ENCODE data around the gene TNFRSF21. TPM values are rescaled to one million over a fixed set of nuclear protein-coding genes. Genes with fewer than 3 reads are reported as not detected.

Gene TNFRSF21
- total RNA-seq, 2 donors from 2014 or later, result 0.07 to 0.31 TPM

DNA sequence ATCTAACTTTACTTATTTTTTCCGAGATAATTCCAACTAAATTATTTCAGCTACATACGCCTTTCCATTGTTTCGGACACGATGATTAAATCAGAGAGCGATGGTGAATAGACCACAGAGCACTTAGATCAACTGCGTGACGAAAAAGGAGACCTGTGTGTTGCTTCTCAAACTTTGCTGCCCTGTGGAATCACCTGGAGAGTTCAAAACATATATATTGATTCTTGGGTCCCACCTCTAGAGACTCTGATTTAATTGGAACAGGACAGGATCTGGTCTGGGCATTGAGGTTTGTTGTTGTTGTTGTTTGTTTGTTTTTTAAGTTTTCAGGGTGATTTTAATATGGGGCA, 401 bp upstream of the TNFRSF21 start:
- peak overlapping the region; percentile 4 for H3K4me3 Mint-ChIP-seq
- H3K36me3 Mint-ChIP-seq, result no peaks in the 10 kb centered on the region
- peaks cover 24 to 31% of the 10 kb centered on the region in 2 donors for H3K27me3 Mint-ChIP-seq
- H3K9me3 Mint-ChIP-seq, result no peaks in the 10 kb centered on the region
- DNase-seq (ENCODE audit: low spot score) (no peak), ATAC-seq (no peak)
- H3K4me1 Mint-ChIP-seq (ENCODE audit: low read depth in 2 of 2), result peaks cover 0 to 3% of the 10 kb centered on the region in 2 donors
- no peak overlapping the region for H3K27ac Mint-ChIP-seq

DNA sequence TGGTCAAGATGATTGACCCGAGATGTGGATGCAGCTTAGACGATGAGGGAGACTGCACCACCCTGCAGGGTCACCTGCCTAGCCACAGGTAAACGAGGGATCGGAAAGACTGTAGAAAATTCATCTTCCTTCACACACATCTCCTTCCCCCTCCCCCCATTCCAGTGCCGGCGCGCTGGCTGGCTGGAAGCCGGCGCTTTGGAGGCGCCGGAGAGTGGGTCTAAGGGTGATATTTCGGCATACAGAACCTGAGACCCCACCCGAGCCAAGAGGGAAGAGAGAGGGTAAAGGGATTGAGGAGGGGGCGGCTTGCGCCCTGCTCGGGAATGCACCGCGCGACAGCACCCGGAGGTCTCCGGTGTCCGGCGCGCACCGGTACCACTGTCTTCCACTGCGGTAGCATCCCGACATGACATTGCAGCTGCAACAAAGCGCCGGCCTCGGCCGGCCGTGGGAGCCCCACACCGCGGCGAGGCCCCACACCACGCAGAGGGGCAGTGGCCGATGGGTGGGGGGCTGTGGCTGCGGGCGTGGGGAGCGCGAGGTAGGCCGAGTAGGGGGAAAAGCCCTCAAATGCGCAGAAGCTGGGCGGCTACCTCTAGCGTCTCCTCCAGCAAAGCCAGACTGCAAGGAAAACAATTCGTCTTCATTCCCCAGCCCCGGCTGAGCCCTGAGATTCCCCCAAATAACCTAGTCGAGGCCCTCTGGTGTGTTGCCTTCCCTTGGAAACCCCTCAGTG, 984 bp downstream of the TNFRSF21 start:
- Mint-ChIP-seq H3K27ac (no peak overlapping the region), H3K4me3 (peak overlapping the region; percentile 25), H3K36me3 (no peaks in the 10 kb centered on the region), H3K9me3 (no peaks in the 10 kb centered on the region), H3K27me3 (peaks cover 20 to 33% of the 10 kb centered on the region in 2 donors), H3K4me1 (ENCODE audit: low read depth in 2 of 2) (peaks cover 0 to 3% of the 10 kb centered on the region in 2 donors)
- ATAC-seq (peak in 1 of 2 donors; percentile 26), DNase-seq (ENCODE audit: low spot score) (no peak)

GRCh38 chr6:47308198-47308517, 1.5 kb downstream of the TNFRSF21 start:
- Mint-ChIP-seq H3K9me3 (no peaks in the 10 kb centered on the region), H3K27me3 (peaks cover 18 to 38% of the 10 kb centered on the region in 2 donors), H3K4me3 (peak overlapping the region; percentile 25), H3K27ac (no peak overlapping the region), H3K4me1 (ENCODE audit: low read depth in 2 of 2) (peaks cover 0 to 3% of the 10 kb centered on the region in 2 donors), H3K36me3 (no peaks in the 10 kb centered on the region)
- no peak for DNase-seq (ENCODE audit: low spot score)
- no peak for ATAC-seq

- Mint-ChIP-seq H3K4me3 (no peak overlapping the region), H3K27me3 (peaks cover 23 to 43% of the 10 kb centered on the region in 2 donors)
- ATAC-seq, result no peak
Measured at GRCh38 chr6:47307362-47308197, 2.1 kb downstream of the TNFRSF21 start.

DNA sequence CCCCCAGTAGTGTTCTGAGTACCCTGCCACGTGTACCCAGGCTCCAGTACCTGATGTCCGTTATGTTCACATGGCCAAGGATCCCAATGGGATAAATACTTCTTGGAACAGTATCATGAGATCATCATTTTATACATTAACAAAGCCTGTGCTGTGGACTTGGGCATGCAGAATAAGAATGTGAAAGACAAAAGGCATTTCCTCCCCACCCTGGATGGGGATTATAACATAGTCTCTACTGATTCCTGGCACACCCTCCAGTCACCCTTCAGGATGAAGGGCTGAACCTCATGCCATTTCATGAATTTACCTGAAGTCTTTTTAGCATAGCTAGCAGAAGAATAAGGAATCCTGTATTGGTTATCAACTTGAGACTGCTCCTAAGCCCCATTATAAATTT, 2.8 kb downstream of the TNFRSF21 start:
- Mint-ChIP-seq H3K4me1 (ENCODE audit: low read depth in 2 of 2) (peaks cover 0 to 3% of the 10 kb centered on the region in 2 donors), H3K27me3 (peaks cover 26 to 43% of the 10 kb centered on the region in 2 donors), H3K27ac (no peak overlapping the region), H3K4me3 (no peak overlapping the region), H3K9me3 (no peaks in the 10 kb centered on the region), H3K36me3 (no peaks in the 10 kb centered on the region)
- DNase-seq (ENCODE audit: low spot score) (no peak), ATAC-seq (no peak)

More at GRCh38 chr6:47307362-47308197, 2.1 kb downstream of the TNFRSF21 start:
- Mint-ChIP-seq H3K4me1 (ENCODE audit: low read depth in 2 of 2) (peaks cover 0 to 3% of the 10 kb centered on the region in 2 donors), H3K27ac (no peak overlapping the region), H3K9me3 (no peaks in the 10 kb centered on the region), H3K36me3 (no peaks in the 10 kb centered on the region)
- no peak for DNase-seq (ENCODE audit: low spot score)

- H3K27me3 Mint-ChIP-seq, result peaks cover 23 to 35% of the 10 kb centered on the region in 2 donors
Measured at GRCh38 chr6:47303861-47304260, 5.8 kb downstream of the TNFRSF21 start.

GRCh38 chr6:47303342-47303741, 6.4 kb downstream of the TNFRSF21 start:
- H3K4me1 Mint-ChIP-seq (ENCODE audit: low read depth in 2 of 2), result no peaks in the 10 kb centered on the region
- H3K4me3 Mint-ChIP-seq, result no peak overlapping the region
- ATAC-seq (no peak), DNase-seq (ENCODE audit: low spot score) (no peak)
- no peak overlapping the region for H3K27ac Mint-ChIP-seq
- H3K36me3 Mint-ChIP-seq, result no peaks in the 10 kb centered on the region
- peaks cover 20 to 32% of the 10 kb centered on the region in 2 donors for H3K27me3 Mint-ChIP-seq
- H3K9me3 Mint-ChIP-seq, result no peaks in the 10 kb centered on the region

More at GRCh38 chr6:47303861-47304260, 5.8 kb downstream of the TNFRSF21 start:
- Mint-ChIP-seq H3K4me3 (no peak overlapping the region), H3K27ac (no peak overlapping the region), H3K4me1 (ENCODE audit: low read depth in 2 of 2) (no peaks in the 10 kb centered on the region), H3K36me3 (no peaks in the 10 kb centered on the region), H3K9me3 (no peaks in the 10 kb centered on the region)
- no peak for DNase-seq (ENCODE audit: low spot score)
- ATAC-seq, result no peak

GRCh38 chr6:47302043-47302442, 7.7 kb downstream of the TNFRSF21 start:
- ATAC-seq (no peak), DNase-seq (ENCODE audit: low spot score) (no peak)
- Mint-ChIP-seq H3K9me3 (no peaks in the 10 kb centered on the region), H3K27ac (no peak overlapping the region), H3K27me3 (peaks cover 12 to 24% of the 10 kb centered on the region in 2 donors), H3K36me3 (no peaks in the 10 kb centered on the region), H3K4me3 (no peak overlapping the region), H3K4me1 (ENCODE audit: low read depth in 2 of 2) (no peaks in the 10 kb centered on the region)

DNA sequence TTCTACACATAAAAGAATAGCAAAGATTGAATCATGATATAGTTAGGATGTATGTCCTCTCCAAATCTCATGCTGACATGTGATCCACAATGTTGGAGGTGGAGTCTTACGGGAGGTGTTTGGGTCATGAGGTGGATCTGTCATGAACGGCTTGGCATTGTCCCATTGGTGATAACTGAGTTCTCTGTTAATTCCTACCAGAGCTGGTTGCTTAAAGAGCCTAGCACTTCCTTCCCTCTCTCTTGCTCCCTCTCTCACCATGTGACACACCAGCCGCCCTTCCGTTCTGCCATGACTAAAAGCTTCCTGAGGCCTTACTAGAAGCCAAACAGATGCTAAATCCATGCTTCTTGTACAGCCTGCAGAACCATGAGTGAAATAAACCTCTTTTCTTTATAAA, 8.3 kb downstream of the TNFRSF21 start:
- ATAC-seq (no peak), DNase-seq (ENCODE audit: low spot score) (no peak)
- Mint-ChIP-seq H3K4me1 (ENCODE audit: low read depth in 2 of 2) (no peaks in the 10 kb centered on the region), H3K27ac (no peak overlapping the region), H3K36me3 (no peaks in the 10 kb centered on the region), H3K4me3 (no peak overlapping the region), H3K27me3 (peaks cover 12 to 24% of the 10 kb centered on the region in 2 donors), H3K9me3 (no peaks in the 10 kb centered on the region)

DNA sequence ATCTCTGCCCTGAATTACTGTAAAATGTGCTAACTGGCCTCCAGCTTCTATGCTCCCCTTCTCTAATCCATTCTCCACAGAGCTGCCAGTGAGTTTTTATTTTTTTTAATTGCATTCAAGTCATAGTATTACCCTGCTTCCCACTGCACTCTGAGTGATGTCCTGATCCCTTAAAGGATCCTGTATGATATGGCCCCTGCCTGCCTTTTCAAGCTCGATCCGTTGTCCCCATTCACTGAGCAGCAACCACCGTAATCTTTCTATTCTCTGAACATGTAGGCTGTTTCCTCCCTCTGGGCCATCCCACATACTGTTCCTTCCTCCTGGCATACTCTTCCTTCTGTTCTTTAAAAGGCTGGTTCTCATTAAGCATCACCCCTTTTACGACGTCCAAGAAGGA, 9.3 kb downstream of the TNFRSF21 start:
- no peaks in the 10 kb centered on the region for H3K4me1 Mint-ChIP-seq (ENCODE audit: low read depth in 2 of 2)
- H3K36me3 Mint-ChIP-seq, result no peaks in the 10 kb centered on the region
- no peak overlapping the region for H3K27ac Mint-ChIP-seq
- H3K27me3 Mint-ChIP-seq, result peaks cover 12 to 24% of the 10 kb centered on the region in 2 donors
- ATAC-seq (no peak), DNase-seq (ENCODE audit: low spot score) (no peak)
- H3K9me3 Mint-ChIP-seq, result no peaks in the 10 kb centered on the region
- no peak overlapping the region for H3K4me3 Mint-ChIP-seq

- H3K36me3 Mint-ChIP-seq, result no peaks in the 10 kb centered on the region
- no peak for DNase-seq (ENCODE audit: low spot score)
- no peak for ATAC-seq
- no peak overlapping the region for H3K4me3 Mint-ChIP-seq
- peaks cover 12 to 24% of the 10 kb centered on the region in 2 donors for H3K27me3 Mint-ChIP-seq
- no peaks in the 10 kb centered on the region for H3K9me3 Mint-ChIP-seq
- no peaks in the 10 kb centered on the region for H3K4me1 Mint-ChIP-seq (ENCODE audit: low read depth in 2 of 2)
- no peak overlapping the region for H3K27ac Mint-ChIP-seq
Measured at GRCh38 chr6:47299965-47300364, 9.7 kb downstream of the TNFRSF21 start.

DNA sequence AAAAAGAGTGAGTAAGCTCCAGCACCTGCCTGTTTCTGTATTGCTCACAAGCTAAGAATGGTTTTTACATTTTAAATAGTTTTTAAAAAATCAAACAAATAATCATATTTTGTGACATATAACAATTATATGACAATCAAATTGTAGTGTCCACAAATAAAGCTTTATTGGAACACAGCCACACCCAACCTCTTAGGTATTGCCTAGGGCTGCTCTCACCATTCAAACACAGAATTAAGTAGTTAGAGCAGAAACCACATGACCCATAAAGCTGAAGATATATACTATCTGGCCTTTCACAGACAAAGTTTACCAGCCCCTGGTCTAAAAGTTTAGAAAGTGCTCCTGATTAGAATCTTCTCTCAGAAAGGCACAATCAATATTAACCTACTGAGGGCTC, 11.2 kb downstream of the TNFRSF21 start:
- H3K27ac Mint-ChIP-seq, result no peak overlapping the region
- no peak for DNase-seq (ENCODE audit: low spot score)
- H3K36me3 Mint-ChIP-seq, result no peaks in the 10 kb centered on the region
- H3K27me3 Mint-ChIP-seq, result peaks cover 12 to 26% of the 10 kb centered on the region in 2 donors
- no peak for ATAC-seq
- no peaks in the 10 kb centered on the region for H3K4me1 Mint-ChIP-seq (ENCODE audit: low read depth in 2 of 2)
- H3K4me3 Mint-ChIP-seq, result no peak overlapping the region
- H3K9me3 Mint-ChIP-seq, result no peaks in the 10 kb centered on the region

DNA sequence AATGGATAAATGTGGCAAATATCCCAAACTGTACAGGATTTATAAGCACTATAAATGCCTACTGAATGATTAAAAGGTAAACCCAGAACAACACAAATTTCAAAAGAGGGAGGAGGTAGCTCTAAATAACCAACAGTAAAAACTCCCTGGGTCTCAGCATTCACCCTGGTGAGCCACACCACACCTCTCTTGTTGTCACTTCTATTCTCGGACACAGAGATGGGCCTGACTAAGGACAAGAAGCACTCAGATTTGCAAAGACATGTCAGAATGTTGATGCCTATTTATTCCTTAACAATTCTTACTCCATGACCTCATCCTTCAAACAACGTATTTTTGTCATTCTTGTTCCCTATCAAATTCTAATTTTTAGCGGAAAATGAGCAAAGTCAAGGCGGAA, 14.7 kb downstream of the TNFRSF21 start:
- Mint-ChIP-seq H3K27me3 (peaks cover 3 to 14% of the 10 kb centered on the region in 2 donors), H3K4me3 (no peak overlapping the region)

GRCh38 chr6:47292944-47293343, 16.8 kb downstream of the TNFRSF21 start:
- Mint-ChIP-seq H3K4me1 (ENCODE audit: low read depth in 2 of 2) (no peaks in the 10 kb centered on the region), H3K27ac (no peak overlapping the region), H3K36me3 (peaks cover 9% of the 10 kb centered on the region), H3K27me3 (peaks cover 3 to 14% of the 10 kb centered on the region in 2 donors), H3K9me3 (peaks cover 8% of the 10 kb centered on the region), H3K4me3 (no peak overlapping the region)
- ATAC-seq (no peak), DNase-seq (ENCODE audit: low spot score) (no peak)

More for the DNA sequence above, 14.7 kb downstream of the TNFRSF21 start:
- no peaks in the 10 kb centered on the region for H3K4me1 Mint-ChIP-seq (ENCODE audit: low read depth in 2 of 2)
- DNase-seq (ENCODE audit: low spot score) (no peak), ATAC-seq (no peak)
- H3K27ac Mint-ChIP-seq, result no peak overlapping the region
- peaks cover 9% of the 10 kb centered on the region for H3K36me3 Mint-ChIP-seq
- peaks cover 8% of the 10 kb centered on the region for H3K9me3 Mint-ChIP-seq
